RCC 7860 (cell line): Measurements from ENCODE around the gene MFAP4.
A peak's percentile ranks its signal among the peaks of the same experiment; 100 is the strongest.

ENCODE experiments used
- DNase-seq: peaks from one replicate; pipeline ENCODE4 v3.0.0-alpha.2; 2015; ENCODE audit warnings: low spot score
- FAIRE-seq: peaks from 2 replicates; lab custom pipeline; 2012; peaks lifted over from hg19 to GRCh38; lab: Jason Lieb, UNC

MFAP4 gene, protein sequence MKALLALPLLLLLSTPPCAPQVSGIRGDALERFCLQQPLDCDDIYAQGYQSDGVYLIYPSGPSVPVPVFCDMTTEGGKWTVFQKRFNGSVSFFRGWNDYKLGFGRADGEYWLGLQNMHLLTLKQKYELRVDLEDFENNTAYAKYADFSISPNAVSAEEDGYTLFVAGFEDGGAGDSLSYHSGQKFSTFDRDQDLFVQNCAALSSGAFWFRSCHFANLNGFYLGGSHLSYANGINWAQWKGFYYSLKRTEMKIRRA

DNA sequence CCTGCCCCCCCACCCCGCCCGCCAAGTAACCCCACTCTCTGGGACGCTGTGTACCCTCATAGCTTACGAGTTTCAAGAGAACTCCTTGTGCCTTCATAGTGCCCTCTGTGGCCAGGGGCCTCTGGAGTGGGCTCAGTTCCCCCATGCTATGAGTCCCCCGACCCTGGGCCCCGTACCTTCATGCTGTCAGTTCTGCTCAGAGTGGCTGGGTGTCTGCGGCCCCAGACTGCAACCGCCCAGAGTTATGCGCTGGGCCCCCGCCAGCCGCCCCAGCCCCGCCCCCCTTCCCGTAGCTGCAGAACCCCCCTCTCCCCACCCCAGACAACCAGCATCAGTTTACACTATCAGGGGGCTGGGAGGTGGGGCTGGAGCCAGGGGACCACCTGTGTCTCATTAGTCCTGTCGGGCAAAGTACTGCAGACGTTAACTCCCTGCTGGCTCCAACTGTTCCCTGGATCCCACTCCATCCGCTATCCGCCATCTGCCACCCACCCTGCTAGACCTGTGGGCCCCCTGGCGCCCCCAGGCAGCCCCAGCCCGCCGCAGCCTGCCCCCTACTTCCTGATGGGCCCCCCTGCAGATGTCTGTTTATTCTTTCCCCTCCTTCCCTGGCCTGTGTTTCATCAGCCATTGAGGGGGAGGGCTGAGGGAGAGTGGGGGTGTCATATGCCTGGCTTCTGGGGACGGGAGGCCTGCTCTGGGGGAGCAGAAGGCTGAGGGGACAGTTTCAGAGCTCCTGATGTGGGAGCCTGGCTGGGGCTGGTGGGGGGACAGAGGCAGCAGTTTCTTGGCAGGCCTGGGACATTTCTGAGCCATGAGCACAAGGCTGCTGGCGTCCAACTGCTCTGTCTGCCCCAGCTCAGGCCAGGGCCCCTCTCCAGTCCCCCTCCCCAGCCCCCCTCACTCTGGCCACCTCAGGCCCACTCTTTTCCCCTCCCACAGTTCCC lies at the start of gene MFAP4:
MFAP4 (minus strand) TSS at position 217 of the 947 bp plus-strand sequence; CDS start at position 182, 35 bp downstream.
- DNase-seq: no peak

DNA sequence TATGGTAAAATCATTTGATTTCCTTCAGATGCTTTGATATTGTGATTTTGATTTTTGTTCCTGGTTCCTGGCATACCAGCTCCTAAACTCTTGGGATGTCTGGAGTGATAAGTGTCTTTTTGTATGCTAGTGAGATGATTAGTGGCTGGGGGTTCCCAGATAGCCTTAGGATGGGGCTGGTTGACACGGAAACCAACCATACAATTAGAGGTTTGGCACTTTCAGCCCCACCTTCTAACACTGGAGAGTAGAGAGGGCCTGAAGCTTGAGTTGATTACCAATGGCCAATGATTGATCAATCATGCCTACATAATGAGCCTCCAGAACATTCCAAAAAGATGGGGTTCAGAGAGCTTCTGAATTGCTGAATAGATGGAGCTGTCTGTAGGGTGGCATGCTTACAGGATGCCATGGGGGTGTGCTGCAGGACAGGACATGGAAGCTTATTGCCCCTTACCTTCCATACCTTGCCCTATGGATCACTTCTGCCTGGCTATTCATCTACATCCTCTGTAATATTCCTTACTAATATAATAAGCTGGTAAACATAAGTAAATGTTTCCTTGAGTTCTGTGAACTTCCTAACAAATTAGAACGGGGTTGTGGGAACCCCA lies 46.8 kb upstream of the MFAP4 start:
- no peak for DNase-seq
- no peak for FAIRE-seq

More for the DNA sequence above, at the start of gene MFAP4:
- no peak for FAIRE-seq

DNA sequence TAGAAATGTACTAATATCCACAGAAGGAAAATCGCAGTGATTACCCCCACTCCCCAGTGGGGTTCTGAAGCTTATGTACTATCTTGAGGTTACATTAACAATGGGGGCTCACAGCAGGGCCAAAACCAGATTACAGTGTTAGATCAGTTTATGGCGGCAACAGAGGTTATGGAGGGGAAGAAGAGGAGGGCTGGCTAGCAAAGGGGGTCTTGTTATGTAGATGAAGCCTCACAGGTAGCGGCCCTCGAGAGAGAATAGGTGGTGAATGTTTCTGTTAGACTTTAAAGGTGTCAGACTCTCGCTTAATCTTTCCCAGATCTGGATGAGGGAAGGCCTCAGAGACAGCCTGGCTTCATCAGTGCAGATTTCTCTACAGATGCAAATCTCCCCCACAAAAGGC lies 46.3 kb upstream of the MFAP4 start:
- FAIRE-seq (no peak), DNase-seq (no peak)

DNA sequence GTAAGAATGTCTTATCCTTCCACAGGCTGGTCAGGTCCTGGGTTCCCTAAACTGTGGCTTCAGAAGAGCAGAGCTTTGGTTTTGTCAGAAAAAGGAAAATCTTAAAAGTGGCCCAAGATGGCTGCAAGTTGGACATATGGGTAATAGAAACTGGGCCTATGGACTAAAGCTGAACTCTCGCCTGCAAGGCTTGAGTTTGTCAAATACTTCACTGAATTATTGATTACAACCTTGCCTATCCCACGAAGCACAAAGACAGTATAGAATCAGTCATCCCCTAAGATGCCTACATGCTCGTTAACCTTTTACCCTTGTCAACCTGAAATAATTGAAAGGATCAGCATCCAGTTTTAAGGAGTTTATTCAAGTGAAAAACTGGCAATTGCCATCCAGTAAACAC lies 44.7 kb upstream of the MFAP4 start:
- FAIRE-seq: no peak
- no peak for DNase-seq

DNA sequence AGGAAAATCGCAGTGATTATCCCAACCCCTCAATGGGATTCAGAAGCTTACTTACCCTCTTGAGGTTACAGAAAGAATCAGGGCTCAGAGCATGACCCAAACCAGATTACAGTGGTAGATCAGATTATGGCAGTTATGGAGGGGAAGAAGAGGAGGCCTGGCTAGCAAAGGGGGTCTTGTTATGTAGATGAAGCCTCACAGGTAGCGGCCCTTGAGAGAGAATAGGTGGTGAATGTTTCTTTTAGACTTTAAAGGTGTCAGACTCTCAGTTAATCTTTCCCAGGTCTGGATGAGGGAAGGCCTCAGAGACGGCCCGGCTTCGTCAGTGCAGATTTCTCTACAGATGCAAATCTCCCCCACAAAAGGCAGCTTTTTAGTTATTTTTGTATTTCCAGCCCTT lies 39.6 kb upstream of the MFAP4 start:
- DNase-seq (no peak), FAIRE-seq (no peak)

DNA sequence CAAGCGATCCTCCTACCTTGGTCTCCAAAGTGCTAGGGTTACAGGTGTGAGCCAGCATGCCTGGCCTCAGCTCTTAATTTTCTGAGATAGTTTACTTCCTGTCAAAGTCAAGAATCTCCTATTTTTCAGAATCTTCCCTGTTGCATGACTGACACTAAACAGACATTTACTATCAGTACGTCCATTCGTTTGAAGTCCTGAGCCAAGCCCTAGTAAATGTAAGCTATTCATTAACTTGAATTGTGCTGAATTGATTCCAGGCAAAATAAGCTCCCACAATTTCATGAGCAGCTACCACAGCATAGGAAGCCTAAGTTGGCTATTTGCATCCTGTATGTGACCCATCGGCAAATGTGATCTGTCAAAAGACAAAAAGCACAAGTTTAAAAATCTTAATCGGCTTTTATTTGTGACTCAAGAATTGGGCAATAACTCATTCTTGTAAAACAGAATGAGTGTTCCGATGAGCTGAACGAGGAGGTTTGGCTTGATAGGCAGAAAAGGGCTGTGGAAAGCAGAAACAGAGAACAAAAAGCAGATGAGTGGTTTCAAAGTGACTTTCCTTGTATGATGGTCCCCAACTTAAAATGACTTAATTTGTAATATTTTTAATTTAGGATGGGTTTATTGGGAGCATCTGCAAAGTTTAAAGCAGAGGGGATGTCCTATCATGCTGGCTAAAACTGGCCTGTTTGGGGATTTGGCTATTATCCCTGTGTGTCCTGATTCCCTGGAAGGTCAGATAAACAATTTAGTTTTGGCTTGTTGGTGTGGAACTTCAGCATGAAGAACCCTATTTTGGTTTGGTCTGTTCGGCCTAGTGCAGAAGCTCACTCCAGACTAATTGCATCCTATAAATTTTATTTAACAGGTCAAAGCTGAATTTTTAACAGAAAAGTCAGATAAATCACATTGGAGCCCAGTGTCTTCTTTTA lies 38.2 kb upstream of the MFAP4 start:
- DNase-seq: no peak
- FAIRE-seq: no peak

DNA sequence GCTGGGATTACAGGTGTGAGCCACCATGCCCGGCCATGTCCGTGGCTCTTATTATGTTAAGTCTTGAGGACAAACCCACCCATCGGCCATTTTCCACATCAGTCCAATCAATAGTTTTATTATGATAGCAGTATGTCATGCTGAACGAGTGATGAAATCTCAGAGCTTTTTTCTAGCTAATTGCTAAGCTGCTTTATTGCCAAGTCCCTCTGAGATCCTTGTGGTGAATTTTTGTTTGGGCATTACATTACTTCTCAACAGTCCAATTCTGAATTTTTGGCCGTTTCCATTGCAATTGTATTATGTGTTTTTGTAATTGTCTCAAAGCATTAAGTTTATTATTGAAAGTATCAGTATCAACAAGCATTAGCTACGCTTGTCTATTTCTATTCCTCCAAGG lies 34.9 kb upstream of the MFAP4 start:
- FAIRE-seq (no peak), DNase-seq (no peak)

DNA sequence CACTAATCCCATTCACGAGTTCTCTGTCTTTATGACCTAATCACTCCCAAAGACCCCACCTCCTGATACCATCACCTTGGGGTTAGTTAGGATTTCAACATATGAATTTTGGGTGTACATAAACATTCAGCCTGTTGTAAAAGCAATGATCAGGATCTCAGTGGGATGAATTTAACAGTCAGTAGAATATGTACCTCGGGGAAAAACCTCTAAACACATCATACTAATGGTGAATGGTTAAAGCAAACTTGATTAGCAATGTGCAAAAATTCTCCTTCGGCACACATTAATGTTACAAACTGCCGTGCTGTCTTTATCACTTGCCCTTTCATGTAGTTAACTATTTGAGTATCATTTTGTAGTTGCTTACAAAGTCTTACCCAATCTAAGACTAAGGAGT lies 34.2 kb upstream of the MFAP4 start:
- no peak for DNase-seq

DNA sequence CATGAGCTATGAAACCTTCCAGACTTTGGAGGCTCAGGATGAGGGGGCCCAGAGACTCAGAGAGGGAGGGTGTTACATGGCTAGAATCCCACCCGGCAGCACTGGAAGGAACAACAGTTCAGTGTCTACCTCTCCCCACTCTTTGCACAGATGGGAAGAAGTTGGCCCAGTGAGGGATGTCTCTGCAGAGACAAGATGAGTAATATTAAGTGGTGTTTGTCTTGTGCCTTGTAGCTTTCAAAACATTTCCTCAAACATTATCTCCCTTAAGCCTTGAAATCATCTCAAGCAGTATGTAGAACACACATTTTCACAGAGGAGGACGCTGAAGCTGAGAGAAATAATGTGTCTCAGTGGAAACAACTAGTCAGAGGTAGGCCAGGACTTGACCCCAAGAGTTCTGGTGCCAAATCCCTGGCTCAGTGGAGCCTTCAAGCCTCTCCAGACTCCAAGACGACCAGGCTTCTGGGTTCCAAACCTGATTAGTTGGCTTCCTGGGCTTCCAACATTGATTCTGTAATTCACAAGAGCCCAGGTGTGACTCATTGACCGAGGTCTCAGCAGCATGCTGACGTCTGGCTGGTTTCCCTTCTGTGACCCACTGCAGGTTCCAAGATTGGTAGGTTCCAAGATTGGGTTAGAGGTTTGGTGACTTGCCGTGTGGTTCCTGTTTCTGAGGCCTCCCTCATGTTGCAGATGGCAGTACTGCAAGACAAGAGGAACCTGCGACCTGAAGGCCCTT lies 31.4 kb upstream of the MFAP4 start:
- FAIRE-seq: no peak
- peak; percentile 5 for DNase-seq

More for the DNA sequence above, 34.2 kb upstream of the MFAP4 start:
- FAIRE-seq: no peak

DNA sequence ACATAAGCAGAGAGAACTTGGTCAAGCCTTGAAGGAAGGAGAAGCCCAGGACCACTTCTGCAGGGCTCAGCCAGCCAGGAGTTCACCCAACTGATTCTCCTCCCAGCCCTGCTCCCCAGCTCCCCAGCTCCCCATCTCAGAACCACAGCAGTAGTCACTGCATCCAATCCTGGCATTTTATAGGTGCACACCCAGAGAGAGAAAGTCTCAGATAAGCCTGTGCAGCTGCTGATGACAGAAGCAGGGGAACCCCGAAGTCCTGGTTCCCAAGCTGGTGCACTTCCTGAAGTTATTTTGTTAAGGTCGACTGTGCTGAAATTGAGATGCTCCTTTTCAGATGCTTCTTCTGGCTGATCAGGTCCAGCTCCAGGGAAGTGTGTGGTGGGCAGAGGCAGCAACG lies 30.6 kb upstream of the MFAP4 start:
- no peak for FAIRE-seq
- no peak for DNase-seq

DNA sequence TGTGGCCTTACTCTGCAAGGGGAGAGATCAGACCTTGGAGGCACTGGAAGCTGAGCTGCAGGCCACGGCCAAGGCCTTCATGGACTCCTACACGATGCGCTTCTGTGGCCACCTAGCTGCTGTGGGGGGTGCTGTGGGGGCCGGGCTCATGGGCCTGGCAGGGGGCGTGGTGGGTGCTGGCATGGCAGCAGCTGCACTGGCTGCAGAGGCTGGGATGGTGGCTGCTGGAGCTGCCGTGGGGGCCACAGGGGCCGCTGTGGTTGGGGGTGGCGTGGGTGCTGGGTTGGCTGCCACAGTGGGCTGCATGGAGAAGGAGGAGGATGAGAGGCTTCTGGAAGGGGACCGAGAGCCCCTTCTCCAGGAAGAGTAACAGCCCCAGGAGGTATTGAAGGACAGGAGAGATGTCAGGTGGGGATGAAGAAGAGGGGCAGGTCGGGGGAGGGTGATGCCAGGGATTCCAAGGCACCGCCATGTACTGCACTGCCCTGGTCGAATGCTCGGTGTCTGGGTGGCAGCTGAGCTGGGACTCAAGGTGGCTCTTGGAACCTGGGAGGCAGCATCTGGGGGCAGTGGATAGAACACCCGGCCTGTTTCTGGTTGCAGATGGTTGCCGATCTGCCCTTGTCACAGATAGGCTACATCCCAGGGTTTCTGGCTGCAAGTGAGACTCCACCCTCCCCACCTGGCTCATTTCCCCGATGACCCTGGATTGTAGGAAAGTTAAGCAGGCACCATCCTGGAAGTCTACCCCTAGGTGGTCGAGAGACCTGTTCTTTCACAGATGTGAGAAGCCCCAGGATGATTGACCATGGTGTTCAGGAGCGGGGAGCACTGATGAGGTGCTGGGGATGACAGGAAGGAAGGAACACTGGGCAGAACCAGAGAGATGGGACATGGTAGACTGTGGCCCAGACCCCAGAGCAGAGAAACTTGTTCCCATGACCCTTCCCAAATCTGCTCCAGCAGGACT lies 29.1 kb upstream of the MFAP4 start:
- no peak for FAIRE-seq
- no peak for DNase-seq

DNA sequence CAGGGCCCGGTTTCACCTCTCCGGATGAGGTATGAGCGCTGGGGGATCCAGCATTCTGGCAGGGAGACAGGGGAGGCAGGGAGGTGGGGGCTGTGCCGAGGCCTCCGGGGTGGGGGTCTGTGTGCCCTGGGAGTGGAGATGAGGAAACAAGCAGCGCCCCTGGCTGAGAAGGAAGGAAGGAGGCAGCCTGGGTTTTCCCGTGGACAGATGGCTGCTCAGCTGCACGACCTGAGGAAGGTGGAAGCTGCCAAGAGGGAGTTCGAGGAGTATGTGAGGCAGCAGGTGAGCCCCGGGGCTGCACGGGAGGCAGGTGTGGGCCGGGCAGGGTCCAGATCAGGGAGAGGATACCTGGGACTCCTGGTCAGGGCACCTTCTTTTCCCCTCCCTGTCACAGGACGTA lies 28.3 kb upstream of the MFAP4 start:
- DNase-seq (no peak), FAIRE-seq (no peak)

DNA sequence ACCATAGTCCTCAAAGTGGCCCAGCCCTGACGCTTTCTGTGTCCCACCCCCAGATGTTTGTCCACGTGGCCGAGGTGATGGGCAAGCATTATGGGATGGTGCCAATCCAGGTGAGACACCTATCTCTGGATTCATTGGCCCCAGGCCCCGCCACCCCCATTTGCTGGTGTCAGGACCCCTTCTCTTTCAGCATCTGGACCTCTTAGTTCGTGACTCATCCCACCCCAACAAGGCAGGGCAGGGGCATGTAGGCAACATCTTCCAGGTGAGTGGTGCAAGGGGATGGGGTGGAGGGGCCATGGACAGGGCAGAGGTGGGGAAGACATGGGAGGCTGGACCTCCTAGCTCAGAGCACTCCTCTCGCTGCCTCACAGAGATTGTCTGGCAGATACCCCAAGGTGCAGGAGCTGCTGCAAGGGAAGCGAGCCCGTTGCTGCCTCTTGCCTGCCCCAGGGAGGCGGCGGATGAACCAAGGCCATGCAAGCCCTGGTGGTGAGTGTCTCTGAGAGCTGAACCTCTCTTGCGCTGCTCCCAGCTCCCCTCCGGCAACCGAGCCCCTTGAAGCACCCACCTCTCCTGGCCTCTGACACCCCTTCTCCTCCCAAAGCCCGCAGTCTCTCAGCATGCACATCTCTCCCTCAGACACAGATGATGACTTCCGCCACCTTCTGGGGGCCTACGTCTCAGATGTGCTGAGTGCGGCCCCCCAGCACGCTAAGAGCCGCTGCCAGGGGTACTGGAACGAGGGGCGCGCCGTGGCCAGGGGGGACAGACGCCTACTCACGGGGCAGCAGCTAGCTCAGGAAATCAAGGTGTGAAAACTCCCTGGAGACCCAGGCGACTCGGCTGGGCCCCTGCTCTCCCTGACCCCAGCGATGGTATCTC lies 27.6 kb upstream of the MFAP4 start:
- FAIRE-seq: no peak
- DNase-seq: no peak

DNA sequence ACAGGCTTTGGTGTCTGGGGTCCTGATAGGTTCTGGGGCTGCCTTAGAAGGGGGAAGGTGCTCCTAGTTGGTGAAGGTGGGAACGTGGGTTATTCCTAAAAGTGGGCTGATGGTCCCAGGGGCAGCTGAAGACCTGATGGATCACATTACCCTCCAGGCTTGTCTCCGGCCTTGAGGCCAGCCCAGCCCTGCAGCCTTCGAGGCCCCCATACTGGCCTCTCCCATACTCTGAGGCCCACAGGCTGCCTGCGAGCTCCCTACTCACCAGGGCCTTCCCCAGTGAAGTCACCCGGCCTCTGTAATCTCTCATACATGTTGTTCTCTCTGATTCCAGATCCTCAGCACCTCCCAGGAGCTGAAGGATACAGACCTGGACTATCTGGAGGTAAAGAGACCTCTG lies 26.8 kb upstream of the MFAP4 start:
- no peak for DNase-seq
- no peak for FAIRE-seq

DNA sequence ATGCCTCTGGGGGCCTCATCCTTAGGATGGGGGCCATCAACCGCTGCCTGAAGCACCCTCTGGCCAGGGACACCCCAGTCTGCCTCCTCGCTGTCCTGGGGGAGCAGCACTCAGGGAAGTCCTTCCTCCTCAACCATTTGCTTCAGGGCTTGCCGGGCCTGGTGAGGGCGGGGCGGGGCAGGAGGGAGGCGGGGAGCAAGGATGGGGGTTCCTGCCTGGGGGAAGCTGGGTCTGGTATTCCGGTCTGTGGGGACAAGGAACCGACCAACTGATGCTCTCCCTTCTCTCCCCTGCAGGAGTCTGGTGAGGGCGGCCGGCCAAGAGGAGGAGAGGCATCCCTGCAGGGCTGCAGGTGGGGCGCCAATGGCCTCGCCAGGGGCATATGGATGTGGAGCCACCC lies 26.0 kb upstream of the MFAP4 start:
- FAIRE-seq (no peak), DNase-seq (no peak)

DNA sequence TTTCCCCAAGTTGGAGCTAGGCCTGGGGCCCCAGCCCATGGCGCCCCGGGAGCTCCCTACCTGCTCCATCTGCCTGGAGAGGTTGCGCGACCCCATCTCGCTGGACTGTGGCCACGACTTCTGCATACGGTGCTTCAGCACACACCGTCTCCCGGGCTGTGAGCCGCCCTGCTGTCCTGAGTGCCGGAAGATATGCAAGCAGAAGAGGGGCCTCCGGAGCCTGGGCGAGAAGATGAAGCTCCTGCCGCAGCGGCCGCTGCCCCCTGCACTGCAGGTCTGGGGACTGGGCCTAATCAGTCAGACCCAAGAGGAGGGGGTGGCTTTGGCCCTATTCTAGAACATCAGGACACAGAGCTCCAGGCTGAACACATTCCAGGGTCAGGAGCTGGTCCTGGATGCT lies 25.5 kb upstream of the MFAP4 start:
- no peak for FAIRE-seq

DNA sequence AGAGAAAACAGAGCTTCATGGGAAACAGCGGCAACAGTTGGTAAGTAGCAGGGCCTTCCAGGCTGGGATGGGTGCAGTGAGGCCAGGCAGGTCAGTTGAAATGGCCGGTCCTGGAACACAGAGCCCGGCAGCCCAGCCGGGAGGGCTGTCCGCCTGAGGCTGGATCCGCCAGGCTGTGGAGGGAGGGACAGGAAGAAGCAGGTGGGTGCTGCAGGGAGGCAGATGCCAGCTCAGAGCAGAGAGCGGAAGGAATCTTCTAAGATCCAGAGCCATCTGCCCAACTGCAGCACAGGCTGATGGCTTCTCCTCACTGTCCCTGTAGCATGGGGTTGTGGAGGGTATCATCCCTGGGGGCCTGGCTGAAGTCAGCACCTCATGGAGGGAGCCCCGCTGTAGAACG lies 24.6 kb upstream of the MFAP4 start:
- no peak for DNase-seq
- no peak for FAIRE-seq

More for the DNA sequence above, 25.5 kb upstream of the MFAP4 start:
- no peak for DNase-seq
